PC-9 (cell line): ENCODE results near the gene ZNF595. TPM values are rescaled to one million over a fixed set of nuclear protein-coding genes. Genes with fewer than 3 reads are reported as not detected.

Experiments
- BruUV-seq: library from RNA; stranded (reverse); fragments of 400-500 nt; replicated peaks from 2 replicates; lab custom pipeline; 2021; lab: Mats Ljungman, UMichigan
- CTCF ChIA-PET: fragments of 300-600 bp; sonication (Branson Sonifier 250); formaldehyde crosslinking; loops from one replicate; lab custom pipeline; 2022; ENCODE audit warnings: antibody characterized with exemption; lab: Charles Lee
- POLR2A ChIA-PET: fragments of 300-600 bp; sonication (Branson Sonifier 250); formaldehyde crosslinking; loops from one replicate; lab custom pipeline; 2022; ENCODE audit warnings: antibody characterized with exemption; ENCODE audit not compliant: unreplicated experiment; lab: Charles Lee
- DNase-seq, 2 experiments: peaks; one replicate each; pipeline versions ENCODE4 v3.0.0 to v3.0.0-alpha.2; 2015 to 2022; ENCODE audit warnings: mixed read lengths in 1 of 2
- H2AFZ ChIP-seq: fragments of 200-600 bp; sonication (generic); 2 replicates; pipeline ENCODE4 v1.8.1; 2017; ENCODE audit warnings: antibody characterized with exemption
- H3F3A ChIP-seq: fragments of 200-600 bp; sonication (generic); 2 replicates; pipeline ENCODE4 v1.8.1; 2017; ENCODE audit warnings: antibody characterized with exemption, mild to moderate bottlenecking, low read depth; ENCODE audit not compliant: insufficient read depth
- H3K27ac ChIP-seq: fragments of 200-600 bp; sonication (generic); 2 replicates; pipeline ENCODE4 v1.6.1; 2016; ENCODE audit warnings: mixed run types
- H3K27me3 ChIP-seq: fragments of 200-600 bp; sonication (generic); 2 replicates; pipeline ENCODE4 v1.6.1; 2016; ENCODE audit warnings: low read depth, mixed run types; ENCODE audit not compliant: insufficient read depth
- H3K36me3 ChIP-seq: fragments of 200-600 bp; sonication (generic); 2 replicates; pipeline ENCODE4 v1.6.1; 2016; ENCODE audit warnings: low read depth, mixed run types
- H3K4me1 ChIP-seq: fragments of 200-600 bp; sonication (generic); replicated peaks from 2 replicates; pipeline ENCODE4 v1.6.1; 2016; ENCODE audit warnings: mixed run types; ENCODE audit not compliant: insufficient read depth
- H3K4me2 ChIP-seq: fragments of 200-600 bp; sonication (generic); 2 replicates; pipeline ENCODE4 v1.6.1; 2017; ENCODE audit warnings: mixed run types
- H3K4me3 ChIP-seq: fragments of 200-600 bp; sonication (generic); 2 replicates; pipeline ENCODE4 v1.6.1; 2016; ENCODE audit warnings: mixed run types
- H3K79me2 ChIP-seq: fragments of 200-600 bp; sonication (generic); 2 replicates; pipeline ENCODE4 v1.6.1; 2017; ENCODE audit warnings: low read depth, mixed run types
- H3K9me2 ChIP-seq: fragments of 200-600 bp; sonication (generic); 2 replicates; pipeline ENCODE4 v1.8.1; 2017; ENCODE audit warnings: mild to moderate bottlenecking; ENCODE audit not compliant: insufficient read depth
- H3K9me3 ChIP-seq: fragments of 200-600 bp; sonication (generic); 2 replicates; pipeline ENCODE4 v1.8.1; 2016; ENCODE audit warnings: low read depth; ENCODE audit not compliant: insufficient read depth
- H4K20me1 ChIP-seq: fragments of 200-600 bp; sonication (generic); 2 replicates; pipeline ENCODE4 v1.8.1; 2017; ENCODE audit not compliant: insufficient read depth
- EZH2 ChIP-seq: fragments of 200-600 bp; sonication (generic); IDR thresholded peaks from 2 replicates; pipeline ENCODE4 v1.8.0; 2017; ENCODE audit warnings: antibody characterized with exemption, low read depth
- intact Hi-C: fragments of 100-400 bp; cut with micrococcal nuclease; formaldehyde crosslinking; loops from one replicate; pipeline ENCODE4 v1.10.0; 2022; ENCODE audit not compliant: unreplicated experiment
- total RNA-seq: library from RNA; stranded (reverse); gene quantifications from 2 replicates; pipeline ENCODE4 v1.2.3, GENCODE V29; 2021
- TF ChIP-seq, protein P1 (sequence below): fragments of 200-600 bp; sonication (generic); conservative IDR thresholded peaks from 2 replicates; pipeline ENCODE4 v1.6.1; 2017; ENCODE audit warnings: mixed run types, antibody characterized with exemption, mild to moderate bottlenecking, moderate library complexity

ZNF595 gene
- total RNA-seq, 1 experiment from 2014 or later, result 10.9 TPM

GRCh38 chr4:132483-132882 lies 79.4 kb downstream of the ZNF595 start:
- Histone ChIP-seq H3K79me2 (no peaks in the 10 kb centered on the region), H4K20me1 (no peaks in the 10 kb centered on the region), H3K4me1 (no peaks in the 10 kb centered on the region), H3F3A (no peaks in the 10 kb centered on the region), H3K27me3 (no peaks in the 10 kb centered on the region), H3K27ac (no peak overlapping the region), H3K4me3 (no peak overlapping the region), H3K4me2 (no peak overlapping the region), H3K9me2 (no peaks in the 10 kb centered on the region), H3K36me3 (no peaks in the 10 kb centered on the region), H2AFZ (no peak overlapping the region), H3K9me3 (peaks cover 3% of the 10 kb centered on the region; the same call in 1 of the 2 replicates)
- ChIA-PET CTCF (no interaction called here), POLR2A (no interaction called here)
- DNase-seq, result no peak
- BruUV-seq, result no TSS peak
- intact Hi-C loops, result no loop called here
- TF ChIP-seq EZH2, result no peak
- TF ChIP-seq, protein P1, sequence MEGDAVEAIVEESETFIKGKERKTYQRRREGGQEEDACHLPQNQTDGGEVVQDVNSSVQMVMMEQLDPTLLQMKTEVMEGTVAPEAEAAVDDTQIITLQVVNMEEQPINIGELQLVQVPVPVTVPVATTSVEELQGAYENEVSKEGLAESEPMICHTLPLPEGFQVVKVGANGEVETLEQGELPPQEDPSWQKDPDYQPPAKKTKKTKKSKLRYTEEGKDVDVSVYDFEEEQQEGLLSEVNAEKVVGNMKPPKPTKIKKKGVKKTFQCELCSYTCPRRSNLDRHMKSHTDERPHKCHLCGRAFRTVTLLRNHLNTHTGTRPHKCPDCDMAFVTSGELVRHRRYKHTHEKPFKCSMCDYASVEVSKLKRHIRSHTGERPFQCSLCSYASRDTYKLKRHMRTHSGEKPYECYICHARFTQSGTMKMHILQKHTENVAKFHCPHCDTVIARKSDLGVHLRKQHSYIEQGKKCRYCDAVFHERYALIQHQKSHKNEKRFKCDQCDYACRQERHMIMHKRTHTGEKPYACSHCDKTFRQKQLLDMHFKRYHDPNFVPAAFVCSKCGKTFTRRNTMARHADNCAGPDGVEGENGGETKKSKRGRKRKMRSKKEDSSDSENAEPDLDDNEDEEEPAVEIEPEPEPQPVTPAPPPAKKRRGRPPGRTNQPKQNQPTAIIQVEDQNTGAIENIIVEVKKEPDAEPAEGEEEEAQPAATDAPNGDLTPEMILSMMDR, result no peak

Other genes starting within 250 kb of the ZNF595 start
- 3.5 and 5.6 TPM in 2 replicates for gene ZNF718, start 71.2 kb downstream of the ZNF595 start, total RNA-seq